Measurements from ENCODE around the gene TRIP12. TPM values are rescaled to one million over a fixed set of nuclear protein-coding genes. Genes with fewer than 3 reads are reported as not detected.

The TRIP12 gene
- total RNA-seq, 1 experiment from 2014 or later, result 166 TPM

DNA sequence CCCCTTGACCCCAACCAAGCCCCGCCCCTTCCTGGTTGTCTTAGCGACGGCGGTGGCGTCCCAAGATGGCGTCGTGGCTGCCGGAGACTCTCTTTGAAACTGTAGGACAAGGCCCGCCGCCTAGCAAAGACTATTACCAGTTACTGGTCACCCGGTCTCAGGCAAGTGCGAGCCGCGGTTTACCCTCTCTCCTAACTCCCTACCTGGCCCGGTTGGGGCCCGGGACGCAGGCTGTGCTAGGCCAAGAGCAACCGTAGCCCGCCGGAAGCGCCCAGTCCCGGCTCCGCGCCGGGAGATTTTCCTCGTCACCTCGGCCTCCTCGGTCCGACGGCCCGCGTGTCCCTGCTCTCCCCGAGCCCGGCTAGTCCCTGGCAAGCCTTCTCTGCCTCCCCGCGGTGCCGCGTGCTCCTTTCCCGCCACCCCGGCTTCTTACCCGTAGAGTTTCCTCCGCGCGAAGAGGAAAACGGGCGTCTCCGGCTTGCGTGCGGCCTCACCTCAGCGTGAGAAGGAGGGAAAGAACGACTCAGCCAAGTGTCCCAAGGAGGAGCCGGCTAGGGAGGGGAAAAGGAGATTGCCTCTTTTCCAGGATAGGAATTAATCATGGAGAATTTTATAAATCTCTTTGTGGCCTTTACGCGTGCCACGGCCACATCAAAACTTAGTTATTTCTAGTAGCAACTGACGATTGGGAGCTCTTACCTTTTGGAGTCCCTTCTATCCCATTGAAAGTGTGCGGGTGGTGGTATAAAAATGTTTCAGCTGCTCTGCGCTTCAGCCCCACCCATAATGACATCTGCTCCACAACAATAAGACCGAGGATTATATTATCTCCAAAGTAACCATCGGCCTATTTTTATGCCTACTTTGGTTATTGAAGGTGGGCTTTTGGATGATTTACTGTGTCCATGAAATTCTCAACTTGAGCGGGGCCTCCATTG lies 909 bp upstream of the TRIP12 start, which contains the start of gene FBXO36:
TSS of gene FBXO36 (plus strand) at position 55 of the 938 bp plus-strand sequence. CDS start at position 66, 11 bp downstream.
- no peaks in the 10 kb centered on the region; a peak in 1 of 5 replicates for H3K9me3 Mint-ChIP-seq

More for the DNA sequence above, 909 bp upstream of the TRIP12 start, which contains the start of gene FBXO36:
- no peaks in the 10 kb centered on the region for H3K27me3 ChIP-seq (ENCODE audit: insufficient read depth, low read length)
- no peak within 1 kb of the TSS for H2BK12ac ChIP-seq (ENCODE audit: insufficient read length, low read depth, low read length)
- H3K4me3 Mint-ChIP-seq, result peak within 1 kb of the TSS; percentile 97 to 100
- H3K4me2 ChIP-seq (ENCODE audit: insufficient read depth, insufficient read length, low read length), result peak within 1 kb of the TSS; percentile 100
- peaks cover 6 to 14% (median 10%) of the 10 kb centered on the region in 3 experiments; a peak in 6 of 7 replicates for H3K36me3 Mint-ChIP-seq (ENCODE audit: insufficient read depth in 1 of 3, low read depth in 3 of 3)
- no peak within 1 kb of the TSS for H3T11ph ChIP-seq (ENCODE audit: low read length)
- H3K79me2 ChIP-seq (ENCODE audit: insufficient read depth, low read length), result peaks cover 25% of the 10 kb centered on the region; the same call in 1 of the 2 replicates
- H3K27ac ChIP-seq (ENCODE audit: insufficient read length, low read depth, low read length), result peak within 1 kb of the TSS; percentile 46
- no peak within 1 kb of the TSS for H2BK120ac ChIP-seq (ENCODE audit: low read depth, low read length, poor library complexity, severe bottlenecking)
- H3K9me3 ChIP-seq (ENCODE audit: control insufficient read depth, low read depth, low read length), result no peaks in the 10 kb centered on the region
- peak within 1 kb of the TSS; percentile 72 for H3K9ac ChIP-seq (ENCODE audit: extremely low read depth, insufficient read length, low read length)
- H3K27ac Mint-ChIP-seq, result peak within 1 kb of the TSS; percentile 98 to 99 (median 99)
- no peak within 1 kb of the TSS for H2BK15ac ChIP-seq (ENCODE audit: low read depth, low read length)
- H3K4me1 Mint-ChIP-seq, result peaks cover 11 to 16% of the 10 kb centered on the region in 2 experiments
- no peaks in the 10 kb centered on the region; the same call in 1 of the 2 replicates for H3K4me1 ChIP-seq (ENCODE audit: insufficient read depth, low read length)
- no peaks in the 10 kb centered on the region for H4K20me1 ChIP-seq (ENCODE audit: control insufficient read depth, insufficient read depth, insufficient read length)
- H3K4ac ChIP-seq (ENCODE audit: low read depth, low read length), result no peak within 1 kb of the TSS
- peak within 1 kb of the TSS; percentile 84 for H3K18ac ChIP-seq (ENCODE audit: insufficient read length, low read depth, low read length)
- peak within 1 kb of the TSS; percentile 100 for H2AFZ ChIP-seq (ENCODE audit: low read length)
- no peak within 1 kb of the TSS for H3K56ac ChIP-seq (ENCODE audit: insufficient read length, low read depth, low read length)
- TF ChIP-seq, protein P1, sequence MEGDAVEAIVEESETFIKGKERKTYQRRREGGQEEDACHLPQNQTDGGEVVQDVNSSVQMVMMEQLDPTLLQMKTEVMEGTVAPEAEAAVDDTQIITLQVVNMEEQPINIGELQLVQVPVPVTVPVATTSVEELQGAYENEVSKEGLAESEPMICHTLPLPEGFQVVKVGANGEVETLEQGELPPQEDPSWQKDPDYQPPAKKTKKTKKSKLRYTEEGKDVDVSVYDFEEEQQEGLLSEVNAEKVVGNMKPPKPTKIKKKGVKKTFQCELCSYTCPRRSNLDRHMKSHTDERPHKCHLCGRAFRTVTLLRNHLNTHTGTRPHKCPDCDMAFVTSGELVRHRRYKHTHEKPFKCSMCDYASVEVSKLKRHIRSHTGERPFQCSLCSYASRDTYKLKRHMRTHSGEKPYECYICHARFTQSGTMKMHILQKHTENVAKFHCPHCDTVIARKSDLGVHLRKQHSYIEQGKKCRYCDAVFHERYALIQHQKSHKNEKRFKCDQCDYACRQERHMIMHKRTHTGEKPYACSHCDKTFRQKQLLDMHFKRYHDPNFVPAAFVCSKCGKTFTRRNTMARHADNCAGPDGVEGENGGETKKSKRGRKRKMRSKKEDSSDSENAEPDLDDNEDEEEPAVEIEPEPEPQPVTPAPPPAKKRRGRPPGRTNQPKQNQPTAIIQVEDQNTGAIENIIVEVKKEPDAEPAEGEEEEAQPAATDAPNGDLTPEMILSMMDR (conservative IDR thresholded peaks at IDR 0.05), result no peak
- no peak within 1 kb of the TSS for H4K5ac ChIP-seq (ENCODE audit: insufficient read length, low read depth, low read length)
- H4K91ac ChIP-seq (ENCODE audit: insufficient read length, low read depth, low read length), result no peak within 1 kb of the TSS
- no peak within 1 kb of the TSS for H3K23ac ChIP-seq (ENCODE audit: insufficient read length, low read depth, low read length)
- DNase-seq, result peak; percentile 86
- WGBS (ENCODE audit: extremely low coverage, insufficient read length, low lambda C conversion rate), result no CpG with 5 or more reads among the region's 61 CpGs
- peaks cover 17% of the 10 kb centered on the region for H3K23me2 ChIP-seq (ENCODE audit: insufficient read length, low read depth, low read length, poor library complexity, severe bottlenecking)
- no peak within 1 kb of the TSS for H4K8ac ChIP-seq (replicated peaks; ENCODE audit: insufficient read length, low read depth, low read length)
- H3K27me3 Mint-ChIP-seq (ENCODE audit: low read depth), result no peaks in the 10 kb centered on the region
- no peak within 1 kb of the TSS for H2BK20ac ChIP-seq (ENCODE audit: low read depth, low read length, poor library complexity, severe bottlenecking)
- peak within 1 kb of the TSS; percentile 75 for H3K14ac ChIP-seq (ENCODE audit: insufficient read depth, low read length)
- no peak within 1 kb of the TSS for H2BK5ac ChIP-seq (ENCODE audit: insufficient read length, low read length)
- H3K79me1 ChIP-seq (ENCODE audit: insufficient read depth, low read depth, low read length, poor library complexity, severe bottlenecking), result peaks cover 2% of the 10 kb centered on the region
- H2AK5ac ChIP-seq (ENCODE audit: insufficient read length, low read length), result no peak within 1 kb of the TSS

Measured in H9 (cell line).